HG03175 (cell line): ENCODE results near the gene HOTAIR.

ENCODE experiments used
- ATAC-seq: cut with Tn5 transposase; IDR thresholded peaks from one replicate; pipeline ENCODE4 v1.9.1; 2021; ENCODE audit warnings: mild to moderate bottlenecking, moderate library complexity; ENCODE audit not compliant: unreplicated experiment

Gene HOTAIR

GRCh38 chr12:53963005-53963404 lies 11.7 kb downstream of the HOTAIR start:
- ATAC-seq = no peak

GRCh38 chr12:53961025-53961761 lies 13.6 kb downstream of the HOTAIR start:
- no peak for ATAC-seq

- no peak for ATAC-seq
Observed at GRCh38 chr12:53960187-53961024, 14.3 kb downstream of the HOTAIR start.

- ATAC-seq = no peak
Observed at GRCh38 chr12:53959314-53959713, 15.4 kb downstream of the HOTAIR start.

GRCh38 chr12:53958128-53958527 lies 16.6 kb downstream of the HOTAIR start:
- ATAC-seq = no peak

- ATAC-seq = no peak
Observed at GRCh38 chr12:53956914-53957536, 17.7 kb downstream of the HOTAIR start.

- no peak for ATAC-seq
Observed at GRCh38 chr12:53956251-53956887, 18.4 kb downstream of the HOTAIR start.

GRCh38 chr12:53955776-53956250 lies 18.9 kb downstream of the HOTAIR start:
- ATAC-seq = no peak

- ATAC-seq = no peak
Observed at GRCh38 chr12:53955036-53955775, 19.5 kb downstream of the HOTAIR start.

- no peak for ATAC-seq
Observed at GRCh38 chr12:53954694-53955035, 20.1 kb downstream of the HOTAIR start, which contains the start of gene HOXC12. Gene HOXC12, plus strand, starts transcription at chr12:53954903. Its CDS starts 27 bp downstream, at chr12:53954930.

GRCh38 chr12:53953831-53954693 lies 20.7 kb downstream of the HOTAIR start:
- no peak for ATAC-seq

GRCh38 chr12:53952871-53953734 lies 21.7 kb downstream of the HOTAIR start:
- ATAC-seq = no peak

GRCh38 chr12:53952335-53952694 lies 22.4 kb downstream of the HOTAIR start:
- ATAC-seq = no peak

- no peak for ATAC-seq
Observed at GRCh38 chr12:53951577-53952334, 23.0 kb downstream of the HOTAIR start.

GRCh38 chr12:53950789-53951576 lies 23.8 kb downstream of the HOTAIR start:
- ATAC-seq = no peak

GRCh38 chr12:53950437-53950773 lies 24.3 kb downstream of the HOTAIR start:
- ATAC-seq = no peak
